GM12865 (cell line): ENCODE results near the gene FADS2.

Source experiments
- DNase-seq: peaks from one replicate; pipeline ENCODE4 v3.0.0; 2010; ENCODE audit warnings: low read depth
- H3K4me3 ChIP-seq: 2 replicates; pipeline ENCODE4 v1.5.1; 2011; ENCODE audit warnings: mild to moderate bottlenecking, low read depth, low read length, control low read depth
- TF ChIP-seq, protein P1 (sequence below): IDR thresholded peaks from 2 replicates; pipeline ENCODE4 v1.5.1; 2011; ENCODE audit warnings: low read length, control low read depth, low read depth, inconsistent platforms; ENCODE audit not compliant: insufficient read depth; ENCODE audit errors: missing control alignments

The FADS2 gene

DNA sequence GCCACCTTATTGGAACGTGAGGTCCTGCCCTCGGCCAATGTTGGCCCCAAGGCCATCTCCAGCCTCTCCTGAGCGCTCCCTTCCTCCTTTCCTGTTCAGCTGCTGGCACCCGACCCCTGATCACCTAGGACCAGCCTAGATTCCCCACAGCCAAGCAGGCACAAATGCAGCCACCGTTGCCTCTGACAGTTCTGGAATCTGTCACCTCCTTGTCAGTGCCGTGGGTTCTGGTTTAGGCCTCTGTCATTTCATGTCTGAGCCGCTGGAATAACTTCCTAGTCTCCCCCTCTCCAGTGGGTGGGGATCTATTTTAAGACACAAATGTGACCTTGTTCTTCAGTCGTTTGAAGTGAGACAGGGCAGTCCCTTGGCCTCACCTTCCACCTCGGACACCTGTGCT is 33.5 kb downstream of the FADS2 start:
- TF ChIP-seq, protein P1, sequence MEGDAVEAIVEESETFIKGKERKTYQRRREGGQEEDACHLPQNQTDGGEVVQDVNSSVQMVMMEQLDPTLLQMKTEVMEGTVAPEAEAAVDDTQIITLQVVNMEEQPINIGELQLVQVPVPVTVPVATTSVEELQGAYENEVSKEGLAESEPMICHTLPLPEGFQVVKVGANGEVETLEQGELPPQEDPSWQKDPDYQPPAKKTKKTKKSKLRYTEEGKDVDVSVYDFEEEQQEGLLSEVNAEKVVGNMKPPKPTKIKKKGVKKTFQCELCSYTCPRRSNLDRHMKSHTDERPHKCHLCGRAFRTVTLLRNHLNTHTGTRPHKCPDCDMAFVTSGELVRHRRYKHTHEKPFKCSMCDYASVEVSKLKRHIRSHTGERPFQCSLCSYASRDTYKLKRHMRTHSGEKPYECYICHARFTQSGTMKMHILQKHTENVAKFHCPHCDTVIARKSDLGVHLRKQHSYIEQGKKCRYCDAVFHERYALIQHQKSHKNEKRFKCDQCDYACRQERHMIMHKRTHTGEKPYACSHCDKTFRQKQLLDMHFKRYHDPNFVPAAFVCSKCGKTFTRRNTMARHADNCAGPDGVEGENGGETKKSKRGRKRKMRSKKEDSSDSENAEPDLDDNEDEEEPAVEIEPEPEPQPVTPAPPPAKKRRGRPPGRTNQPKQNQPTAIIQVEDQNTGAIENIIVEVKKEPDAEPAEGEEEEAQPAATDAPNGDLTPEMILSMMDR: no peak
- H3K4me3 ChIP-seq: no peak overlapping the region
- DNase-seq: no peak

DNA sequence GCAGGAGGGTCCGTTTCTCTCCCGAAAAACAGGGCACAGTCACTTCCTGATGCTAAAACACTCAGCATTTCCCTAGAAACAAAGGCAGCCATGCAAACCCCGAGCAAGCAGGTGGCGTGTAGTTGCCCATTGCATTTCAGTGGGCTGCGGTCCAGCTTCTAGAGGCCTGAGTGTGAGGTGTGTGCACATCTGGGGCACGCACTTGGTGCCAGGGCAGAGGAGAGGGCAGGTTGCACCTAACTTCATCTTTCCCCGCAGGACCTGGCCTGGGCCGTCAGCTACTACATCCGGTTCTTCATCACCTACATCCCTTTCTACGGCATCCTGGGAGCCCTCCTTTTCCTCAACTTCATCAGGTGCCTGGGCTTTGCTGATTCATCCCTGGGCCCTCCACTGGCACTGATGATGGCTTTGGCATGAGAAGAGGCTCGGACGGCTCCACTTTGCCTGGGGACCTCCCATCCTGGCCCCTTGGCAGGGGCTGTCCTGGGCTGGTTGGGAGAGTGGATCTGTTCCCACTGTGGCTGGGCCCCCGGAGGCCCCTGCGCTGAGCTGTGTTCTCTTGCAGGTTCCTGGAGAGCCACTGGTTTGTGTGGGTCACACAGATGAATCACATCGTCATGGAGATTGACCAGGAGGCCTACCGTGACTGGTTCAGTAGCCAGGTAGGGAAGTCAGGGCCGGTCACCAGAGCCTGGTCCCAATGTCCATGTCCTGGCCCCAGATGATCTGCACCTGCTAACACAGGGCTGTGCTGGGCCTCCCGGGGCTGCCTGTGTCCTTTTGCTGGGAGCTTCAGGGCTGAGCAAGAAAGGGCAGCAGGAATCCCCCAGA is 34.8 kb downstream of the FADS2 start:
- no peak for DNase-seq
- TF ChIP-seq, protein P1: no peak
- H3K4me3 ChIP-seq: no peak overlapping the region

DNA sequence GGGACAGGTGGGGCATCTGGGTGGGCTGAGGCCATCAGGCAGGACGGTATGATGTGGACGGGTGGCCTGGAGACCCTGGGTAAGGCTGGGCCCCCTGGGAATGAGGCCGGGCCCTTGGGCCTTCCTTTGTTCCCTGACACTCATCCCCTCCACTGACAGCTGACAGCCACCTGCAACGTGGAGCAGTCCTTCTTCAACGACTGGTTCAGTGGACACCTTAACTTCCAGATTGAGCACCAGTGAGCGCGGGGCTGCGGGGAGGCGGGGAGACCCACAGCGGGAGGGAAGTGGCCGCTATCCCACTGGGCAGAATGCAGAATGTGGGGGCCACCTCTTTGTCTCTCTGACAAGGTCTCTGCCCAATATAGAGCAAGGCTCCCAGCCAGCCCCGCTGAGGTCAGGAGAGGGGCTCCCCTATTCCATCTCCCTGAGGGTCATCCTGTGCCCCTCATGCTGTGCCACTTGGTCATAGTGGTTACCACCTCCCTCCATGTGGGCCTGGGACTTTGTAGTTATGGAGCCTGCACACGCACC is 35.5 kb downstream of the FADS2 start:
- no peak for DNase-seq
- TF ChIP-seq, protein P1: no peak
- H3K4me3 ChIP-seq: no peak overlapping the region

DNA sequence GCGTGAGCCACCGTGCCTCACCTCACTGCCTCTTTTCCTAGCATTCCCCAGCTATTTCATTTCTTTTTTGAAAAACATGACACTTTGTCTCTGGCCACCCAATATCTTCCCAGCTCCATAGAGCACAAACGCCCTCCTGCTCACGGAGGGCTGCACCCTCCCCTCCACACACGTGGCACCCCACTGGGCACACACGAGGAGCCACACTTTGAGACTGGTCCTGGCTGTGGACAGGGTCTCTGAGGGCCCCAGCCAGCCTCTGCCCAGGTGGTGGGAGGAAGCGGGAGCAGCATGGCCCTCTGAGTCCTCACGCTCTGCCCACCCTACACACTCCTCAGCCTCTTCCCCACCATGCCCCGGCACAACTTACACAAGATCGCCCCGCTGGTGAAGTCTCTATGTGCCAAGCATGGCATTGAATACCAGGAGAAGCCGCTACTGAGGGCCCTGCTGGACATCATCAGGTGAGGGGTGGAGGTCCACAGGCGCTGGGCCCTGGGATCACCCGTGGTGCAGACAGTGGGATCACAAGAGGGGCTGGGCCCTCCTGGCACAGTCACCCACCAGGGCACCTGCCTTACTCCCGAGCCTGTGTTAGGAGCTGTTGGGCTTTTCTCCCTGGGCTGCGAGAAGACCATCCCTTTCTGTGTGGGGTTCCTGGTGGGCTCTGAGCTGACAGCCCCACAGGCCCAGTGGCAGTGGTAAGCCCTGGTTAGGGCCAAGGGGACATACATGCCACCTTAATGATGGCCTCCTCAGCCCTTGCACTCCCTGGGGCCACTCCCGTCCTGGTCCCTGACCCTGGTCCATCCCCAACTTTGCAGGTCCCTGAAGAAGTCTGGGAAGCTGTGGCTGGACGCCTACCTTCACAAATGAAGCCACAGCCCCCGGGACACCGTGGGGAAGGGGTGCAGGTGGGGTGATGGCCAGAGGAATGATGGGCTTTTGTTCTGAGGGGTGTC is 37.0 kb downstream of the FADS2 start:
- DNase-seq: no peak
- H3K4me3 ChIP-seq: no peak overlapping the region
- TF ChIP-seq, protein P1: no peak

DNA sequence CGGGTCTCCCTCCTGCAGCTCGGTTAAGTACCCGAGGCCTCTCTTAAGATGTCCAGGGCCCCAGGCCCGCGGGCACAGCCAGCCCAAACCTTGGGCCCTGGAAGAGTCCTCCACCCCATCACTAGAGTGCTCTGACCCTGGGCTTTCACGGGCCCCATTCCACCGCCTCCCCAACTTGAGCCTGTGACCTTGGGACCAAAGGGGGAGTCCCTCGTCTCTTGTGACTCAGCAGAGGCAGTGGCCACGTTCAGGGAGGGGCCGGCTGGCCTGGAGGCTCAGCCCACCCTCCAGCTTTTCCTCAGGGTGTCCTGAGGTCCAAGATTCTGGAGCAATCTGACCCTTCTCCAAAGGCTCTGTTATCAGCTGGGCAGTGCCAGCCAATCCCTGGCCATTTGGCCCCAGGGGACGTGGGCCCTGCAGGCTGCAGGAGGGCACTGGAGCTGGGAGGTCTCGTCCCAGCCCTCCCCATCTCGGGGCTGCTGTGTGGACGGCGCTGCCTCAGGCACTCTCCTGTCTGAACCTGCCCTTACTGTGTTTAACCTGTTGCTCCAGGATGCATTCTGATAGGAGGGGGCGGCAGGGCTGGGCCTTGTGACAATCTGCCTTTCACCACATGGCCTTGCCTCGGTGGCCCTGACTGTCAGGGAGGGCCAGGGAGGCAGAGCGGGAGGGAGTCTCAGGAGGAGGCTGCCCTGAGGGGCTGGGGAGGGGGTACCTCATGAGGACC is 38.3 kb downstream of the FADS2 start:
- TF ChIP-seq, protein P1: no peak
- DNase-seq: no peak

DNA sequence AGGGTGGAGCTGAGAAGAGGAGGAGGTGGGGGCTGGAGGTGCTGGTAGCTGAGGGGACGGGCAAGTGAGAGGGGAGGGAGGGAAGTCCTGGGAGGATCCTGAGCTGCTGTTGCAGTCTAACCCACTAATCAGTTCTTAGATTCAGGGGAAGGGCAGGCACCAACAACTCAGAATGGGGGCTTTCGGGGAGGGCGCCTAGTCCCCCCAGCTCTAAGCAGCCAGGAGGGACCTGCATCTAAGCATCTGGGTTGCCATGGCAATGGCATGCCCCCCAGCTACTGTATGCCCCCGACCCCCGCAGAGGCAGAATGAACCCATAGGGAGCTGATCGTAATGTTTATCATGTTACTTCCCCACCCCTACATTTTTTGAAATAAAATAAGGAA is 38.9 kb downstream of the FADS2 start:
- H3K4me3 ChIP-seq: no peak overlapping the region
- TF ChIP-seq, protein P1: no peak
- no peak for DNase-seq

More for the DNA sequence above, 38.3 kb downstream of the FADS2 start:
- H3K4me3 ChIP-seq: no peak overlapping the region
